Upper lobe of left lung (tissue), 6 donors: Measurements from ENCODE around the gene LRRC75B. TPM values are rescaled to one million over a fixed set of nuclear protein-coding genes. Genes with fewer than 3 reads are reported as not detected.
"Not testable (repeated sequence)": the region's sequence is repeated elsewhere in the genome, so short reads cannot be mapped to it uniquely, and the experiment has no call there.

ENCODE experiments used
- ATAC-seq, 2 donors: fragments of 200-7000 bp; cut with Tn5 transposase; one replicate each; pipeline ENCODE4 v1.9.1; 2022; ENCODE audit warnings: mild to moderate bottlenecking in 2 of 2, moderate library complexity in 2 of 2; ENCODE audit not compliant: low FRiP score in 2 of 2
- DNase-seq, 2 donors: peaks; one replicate each; pipeline ENCODE4 v3.0.0-alpha.2; 2019 to 2020
- H3K27ac ChIP-seq, 4 donors: fragments of 200-600 bp; sonication (generic); one replicate each; pipeline ENCODE4 v1.5.1; 2016 to 2019
- H3K27me3 ChIP-seq, 4 donors: fragments of 200-600 bp; sonication (generic); one replicate each; pipeline ENCODE4 v1.5.1; 2017 to 2019
- H3K36me3 ChIP-seq, 4 donors: fragments of 200-600 bp; sonication (generic); one replicate each; pipeline ENCODE4 v1.5.1; 2016 to 2019
- H3K4me1 ChIP-seq, 4 donors: fragments of 200-600 bp; sonication (generic); one replicate each; pipeline ENCODE4 v1.5.1; 2018 to 2019
- H3K4me3 ChIP-seq, 4 donors: fragments of 200-600 bp; sonication (generic); one replicate each; pipeline ENCODE4 v1.5.1; 2017 to 2019; ENCODE audit warnings: mild to moderate bottlenecking in 2 of 4, moderate library complexity in 1 of 4
- H3K9me3 ChIP-seq, 4 donors: fragments of 200-600 bp; sonication (generic); one replicate each; pipeline ENCODE4 v1.5.1; 2018 to 2019
- EP300 ChIP-seq, 4 donors: sonication (generic); formaldehyde crosslinking; IDR thresholded peaks; one replicate each; pipeline ENCODE4 v1.5.1; 2017; ENCODE audit warnings: antibody characterized with exemption in 4 of 4, control low read depth in 2 of 4
- POLR2A ChIP-seq, 4 donors: fragments of 450-650 bp; IDR thresholded peaks; one replicate each; pipeline ENCODE4 v1.5.1; 2016 to 2017; ENCODE audit warnings: antibody characterized with exemption in 4 of 4, mild to moderate bottlenecking in 2 of 4
- POLR2AphosphoS5 ChIP-seq, 2 donors: sonication (generic); formaldehyde crosslinking; IDR thresholded peaks; one replicate each; pipeline ENCODE4 v1.5.1; 2017; ENCODE audit warnings: antibody characterized with exemption in 2 of 2
- WGBS, 2 donors: methylation state at CpG; one replicate each; pipeline ENCODE4 v1.1.5; 2017 to 2018; 5-methylcytosine and 5-hydroxymethylcytosine counted together
- total RNA-seq, 6 donors: library from RNA; depleted of rRNA in 4 of 6; stranded (reverse); fragments of >200 nt in 4 of 6; gene quantifications; one replicate each; pipeline versions ENCODE4 v1.1.0 to v1.2.1, GENCODE V29; 2016 to 2021
- TF ChIP-seq, protein P1 (sequence below), 6 experiments: fragments of 450-650 bp in 4 of 6; fragments of 200-600 bp in 2 of 6; sonication (generic) in 2 of 6; IDR thresholded peaks; one replicate each; pipeline ENCODE4 v1.5.1; 2016 to 2019; ENCODE audit warnings: antibody characterized with exemption in 6 of 6
- donor health status: DM: no; HTN: no; CAD: no; lungs with moderate emphysema.
- donor health status: DM: no; HTN: yes; CAD: no; lungs with severe emphysema.

The LRRC75B gene
- total RNA-seq, 6 donors from 2014 or later = 9.7 to 50.3 (median 13.2) TPM

DNA sequence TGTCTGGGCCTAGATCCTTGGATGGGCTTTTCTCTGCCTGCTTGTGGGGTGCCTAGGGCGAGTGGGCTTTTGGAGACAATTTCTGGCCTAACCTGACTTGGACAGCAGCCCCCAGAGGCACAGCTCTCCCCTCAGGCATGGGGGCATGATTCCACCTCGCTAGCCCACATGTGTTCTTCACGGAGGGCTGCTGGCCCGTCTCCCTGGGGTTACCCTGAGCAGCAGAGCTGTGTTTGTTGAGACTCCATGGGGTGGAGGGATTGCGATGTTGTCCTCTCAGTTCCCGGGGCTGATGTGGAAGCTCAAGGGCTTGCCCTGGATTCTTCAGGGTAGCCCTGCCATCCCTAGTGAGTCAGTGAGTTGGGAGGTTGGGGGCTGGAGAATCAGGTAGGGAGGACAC, 2.4 kb upstream of the LRRC75B start:
- Histone ChIP-seq H3K27me3 (no peaks in the 10 kb centered on the region), H3K4me1 (peaks cover 10 to 31% (median 20%) of the 10 kb centered on the region in 4 donors), H3K9me3 (no peaks in the 10 kb centered on the region), H3K27ac (no peak overlapping the region), H3K36me3 (no peaks in the 10 kb centered on the region), H3K4me3 (no peak overlapping the region)
- ATAC-seq (no peak), DNase-seq (no peak)
- 91 to 100% methylated on average over 1 to 4 of the region's 6 CpGs for WGBS, 2 donors
- TF ChIP-seq POLR2A (IDR thresholded peaks at IDR 0.05) (no peak), EP300 (IDR thresholded peaks at IDR 0.05) (no peak), POLR2AphosphoS5 (IDR thresholded peaks at IDR 0.05) (no peak)
- TF ChIP-seq, protein P1, sequence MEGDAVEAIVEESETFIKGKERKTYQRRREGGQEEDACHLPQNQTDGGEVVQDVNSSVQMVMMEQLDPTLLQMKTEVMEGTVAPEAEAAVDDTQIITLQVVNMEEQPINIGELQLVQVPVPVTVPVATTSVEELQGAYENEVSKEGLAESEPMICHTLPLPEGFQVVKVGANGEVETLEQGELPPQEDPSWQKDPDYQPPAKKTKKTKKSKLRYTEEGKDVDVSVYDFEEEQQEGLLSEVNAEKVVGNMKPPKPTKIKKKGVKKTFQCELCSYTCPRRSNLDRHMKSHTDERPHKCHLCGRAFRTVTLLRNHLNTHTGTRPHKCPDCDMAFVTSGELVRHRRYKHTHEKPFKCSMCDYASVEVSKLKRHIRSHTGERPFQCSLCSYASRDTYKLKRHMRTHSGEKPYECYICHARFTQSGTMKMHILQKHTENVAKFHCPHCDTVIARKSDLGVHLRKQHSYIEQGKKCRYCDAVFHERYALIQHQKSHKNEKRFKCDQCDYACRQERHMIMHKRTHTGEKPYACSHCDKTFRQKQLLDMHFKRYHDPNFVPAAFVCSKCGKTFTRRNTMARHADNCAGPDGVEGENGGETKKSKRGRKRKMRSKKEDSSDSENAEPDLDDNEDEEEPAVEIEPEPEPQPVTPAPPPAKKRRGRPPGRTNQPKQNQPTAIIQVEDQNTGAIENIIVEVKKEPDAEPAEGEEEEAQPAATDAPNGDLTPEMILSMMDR (IDR thresholded peaks at IDR 0.05) = no peak

DNA sequence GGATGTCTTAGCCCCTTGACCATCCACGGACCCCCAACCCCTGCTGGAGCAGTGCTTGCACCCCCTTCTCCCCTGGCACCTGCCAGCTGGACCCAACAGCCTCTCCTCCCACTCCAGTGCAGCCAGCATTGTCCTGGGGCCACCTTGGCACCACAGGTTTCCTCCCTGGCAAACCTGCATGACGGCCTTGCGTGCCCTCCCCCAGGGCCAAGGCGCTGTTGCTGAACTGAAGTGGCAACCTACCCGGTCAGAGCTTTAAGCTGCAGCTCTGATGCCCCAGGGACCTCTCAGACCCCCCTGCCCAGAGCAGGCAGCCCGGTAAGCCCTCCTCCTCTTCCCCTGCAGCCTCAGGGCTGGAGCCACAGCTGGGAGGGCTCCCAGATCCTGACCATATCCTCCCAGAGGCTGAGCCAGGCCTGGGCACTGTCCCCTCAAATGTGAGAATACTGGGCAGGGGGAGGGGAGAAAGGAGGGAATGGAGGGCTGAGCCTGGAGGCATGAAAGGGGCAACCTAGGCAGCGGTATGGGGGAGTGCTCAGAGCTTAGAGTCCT, 1.8 kb upstream of the LRRC75B start:
- Histone ChIP-seq H3K27me3 (no peaks in the 10 kb centered on the region), H3K4me3 (no peak overlapping the region), H3K4me1 (peaks cover 10 to 31% (median 20%) of the 10 kb centered on the region in 4 donors), H3K9me3 (no peaks in the 10 kb centered on the region), H3K36me3 (no peaks in the 10 kb centered on the region), H3K27ac (peak overlapping the region in 1 of 4 donors; percentile 30)
- peak in 1 of 2 donors; percentile 62 for DNase-seq
- 79 to 83% methylated on average over 1 to 6 of the region's 7 CpGs for WGBS, 2 donors
- TF ChIP-seq, protein P1 (IDR thresholded peaks at IDR 0.05) = no peak
- TF ChIP-seq POLR2A (IDR thresholded peaks at IDR 0.05) (no peak), POLR2AphosphoS5 (IDR thresholded peaks at IDR 0.05) (no peak), EP300 (IDR thresholded peaks at IDR 0.05) (no peak)
- ATAC-seq = no peak

DNA sequence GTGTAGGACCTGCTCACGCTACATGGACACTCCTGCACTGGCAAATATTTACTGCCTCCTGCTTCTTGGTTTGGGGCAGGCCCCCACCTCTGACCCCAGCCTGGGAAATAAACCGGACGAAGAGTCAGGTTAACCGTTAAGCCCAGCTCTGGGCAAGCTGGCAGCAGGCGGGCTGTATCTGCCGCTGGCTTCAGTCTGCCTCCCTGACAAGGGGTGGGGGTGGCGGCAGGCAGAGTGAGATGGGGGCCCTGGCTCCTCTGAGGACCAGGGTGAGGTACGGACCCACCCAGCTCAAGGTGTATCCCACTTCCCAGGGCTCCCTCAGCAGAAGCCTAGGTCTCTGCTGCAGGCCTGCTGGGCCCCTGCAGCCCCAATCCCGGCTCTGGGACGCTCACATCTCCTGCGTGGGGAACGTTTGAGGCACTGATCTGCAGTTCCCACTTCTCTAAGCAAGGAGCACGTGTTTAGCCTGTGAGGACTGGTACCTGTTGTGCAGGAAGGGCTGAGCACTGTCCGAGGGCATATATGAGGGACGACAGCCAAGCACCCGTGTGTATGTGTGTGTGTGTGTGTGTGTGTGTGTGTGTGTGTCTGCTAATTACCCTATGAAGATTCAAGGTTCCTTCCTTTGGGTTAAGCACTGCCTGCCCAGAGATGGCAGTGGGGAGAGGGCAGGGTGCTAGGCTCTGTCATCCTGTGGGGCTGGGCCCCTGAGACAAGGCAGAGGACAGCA, 1.1 kb upstream of the LRRC75B start:
- ATAC-seq = peak in 1 of 2 donors; percentile 9
- Histone ChIP-seq H3K27me3 (no peaks in the 10 kb centered on the region), H3K27ac (peak overlapping the region in 1 of 4 donors; percentile 75), H3K9me3 (no peaks in the 10 kb centered on the region), H3K4me1 (peaks cover 10 to 31% (median 20%) of the 10 kb centered on the region in 4 donors), H3K4me3 (no peak overlapping the region), H3K36me3 (peaks cover 0 to 3% (median 0%) of the 10 kb centered on the region in 4 donors)
- DNase-seq = no peak
- WGBS, 2 donors = 61 to 70% methylated on average over 2 to 16 of the region's 16 CpGs
- TF ChIP-seq POLR2AphosphoS5 (IDR thresholded peaks at IDR 0.05) (no peak), POLR2A (IDR thresholded peaks at IDR 0.05) (no peak), EP300 (IDR thresholded peaks at IDR 0.05) (no peak)
- TF ChIP-seq, protein P1 (IDR thresholded peaks at IDR 0.05) = no peak

DNA sequence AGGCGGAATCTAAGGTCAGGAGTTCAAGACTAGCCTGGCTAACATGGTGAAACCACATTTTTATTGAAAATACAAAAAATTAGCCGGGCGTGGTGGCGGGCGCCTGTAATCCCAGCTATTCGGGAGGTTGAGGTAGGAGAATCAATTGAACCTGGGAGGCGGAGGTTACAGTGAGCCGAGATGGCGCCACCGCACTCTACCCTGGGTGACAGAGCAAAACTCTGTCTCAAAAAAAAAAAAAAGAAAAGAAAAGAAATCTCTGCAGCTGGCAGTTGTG, 624 bp upstream of the LRRC75B start:
- H3K9me3 ChIP-seq, DNase-seq, H3K27me3 ChIP-seq, H3K36me3 ChIP-seq, ATAC-seq: not testable (repeated sequence)
- peak overlapping the region; percentile 60 to 81 (median 76) for H3K27ac ChIP-seq
- H3K4me1 ChIP-seq = peaks cover 10 to 31% (median 20%) of the 10 kb centered on the region in 4 donors
- H3K4me3 ChIP-seq = peak overlapping the region in 3 of 4 donors; percentile 59 to 83 (median 72)
- 90 to 92% methylated on average over 10 of the region's 10 CpGs for WGBS, 2 donors

DNA sequence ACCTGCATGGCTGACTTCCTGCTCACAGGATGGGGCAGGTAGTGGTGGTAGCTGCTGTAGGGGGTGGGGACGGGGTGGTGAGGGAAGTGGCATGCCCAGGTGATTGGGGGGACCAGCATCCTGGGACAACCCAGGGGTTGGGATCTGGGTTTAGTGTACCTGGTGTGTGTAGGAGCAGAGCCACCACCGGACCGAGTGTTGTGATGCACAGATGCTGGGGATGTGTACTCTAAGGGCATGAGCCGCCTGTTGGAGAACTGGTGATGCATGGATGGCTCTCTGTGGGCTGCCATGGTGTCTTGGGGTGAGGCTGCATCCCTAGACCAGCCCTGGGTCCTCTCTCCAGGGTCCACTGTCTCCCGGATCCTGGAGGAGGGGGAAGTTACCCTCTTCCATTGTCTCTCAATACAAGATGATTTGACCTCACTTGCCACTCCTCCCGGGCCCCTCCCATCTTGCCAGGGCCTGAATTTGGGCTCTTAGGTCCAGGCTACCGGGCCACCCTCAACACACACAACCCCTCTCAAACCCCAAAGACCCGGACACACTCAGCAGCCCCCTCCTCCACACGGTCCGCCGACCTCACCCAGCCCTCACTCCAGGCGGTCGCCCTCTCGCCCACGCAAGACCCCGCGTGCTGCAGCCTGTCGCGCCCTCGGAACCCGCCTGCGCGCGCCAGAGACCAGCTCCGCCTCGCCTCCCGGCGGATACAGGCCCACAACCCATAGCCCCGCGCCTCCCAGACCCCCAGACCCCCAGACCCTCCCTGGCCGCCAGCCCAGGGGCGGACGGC, 619 bp downstream of the LRRC75B start:
- DNase-seq (no peak), ATAC-seq (peak in 1 of 2 donors; percentile 9)
- 6 to 36% methylated on average over 9 to 20 of the region's 33 CpGs for WGBS, 2 donors
- no peaks in the 10 kb centered on the region for H3K27me3 ChIP-seq
- H3K36me3 ChIP-seq = peaks cover 0 to 10% (median 5%) of the 10 kb centered on the region in 4 donors
- peak overlapping the region; percentile 63 to 81 (median 76) for H3K27ac ChIP-seq
- TF ChIP-seq EP300 (IDR thresholded peaks at IDR 0.05) (no peak), POLR2A (IDR thresholded peaks at IDR 0.05) (no peak), POLR2AphosphoS5 (IDR thresholded peaks at IDR 0.05) (no peak)
- TF ChIP-seq, protein P1 (IDR thresholded peaks at IDR 0.05) = no peak
- no peaks in the 10 kb centered on the region for H3K9me3 ChIP-seq
- peaks cover 10 to 31% (median 20%) of the 10 kb centered on the region in 4 donors for H3K4me1 ChIP-seq
- H3K4me3 ChIP-seq = peak overlapping the region; percentile 59 to 83 (median 73)
